Suppressor macrophage (primary cell): Measurements from ENCODE around the gene EEF2KMT.
A peak's percentile ranks its signal among the peaks of the same experiment; 100 is the strongest.
"Not testable (repeated sequence)": the region's sequence is repeated elsewhere in the genome, so short reads cannot be mapped to it uniquely, and the experiment has no call there.

Experiments
- DNase-seq, 4 experiments: peaks; one replicate each; pipeline ENCODE4 v3.0.0-alpha.2; 2020 to 2022
- total RNA-seq, 17 experiments: gene quantifications; one replicate each; lab custom pipeline; 2026; ENCODE audit warnings: mixed read lengths in 6 of 17, inconsistent platforms in 3 of 17; lab: John Stamatoyannopoulos, UW

The EEF2KMT gene, protein sequence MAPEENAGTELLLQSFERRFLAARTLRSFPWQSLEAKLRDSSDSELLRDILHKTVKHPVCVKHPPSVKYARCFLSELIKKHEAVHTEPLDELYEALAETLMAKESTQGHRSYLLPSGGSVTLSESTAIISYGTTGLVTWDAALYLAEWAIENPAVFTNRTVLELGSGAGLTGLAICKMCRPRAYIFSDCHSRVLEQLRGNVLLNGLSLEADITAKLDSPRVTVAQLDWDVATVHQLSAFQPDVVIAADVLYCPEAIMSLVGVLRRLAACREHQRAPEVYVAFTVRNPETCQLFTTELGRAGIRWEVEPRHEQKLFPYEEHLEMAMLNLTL
- total RNA-seq = 1.6 to 14.2 (median 7.0) reads per million in 17 experiments

DNA sequence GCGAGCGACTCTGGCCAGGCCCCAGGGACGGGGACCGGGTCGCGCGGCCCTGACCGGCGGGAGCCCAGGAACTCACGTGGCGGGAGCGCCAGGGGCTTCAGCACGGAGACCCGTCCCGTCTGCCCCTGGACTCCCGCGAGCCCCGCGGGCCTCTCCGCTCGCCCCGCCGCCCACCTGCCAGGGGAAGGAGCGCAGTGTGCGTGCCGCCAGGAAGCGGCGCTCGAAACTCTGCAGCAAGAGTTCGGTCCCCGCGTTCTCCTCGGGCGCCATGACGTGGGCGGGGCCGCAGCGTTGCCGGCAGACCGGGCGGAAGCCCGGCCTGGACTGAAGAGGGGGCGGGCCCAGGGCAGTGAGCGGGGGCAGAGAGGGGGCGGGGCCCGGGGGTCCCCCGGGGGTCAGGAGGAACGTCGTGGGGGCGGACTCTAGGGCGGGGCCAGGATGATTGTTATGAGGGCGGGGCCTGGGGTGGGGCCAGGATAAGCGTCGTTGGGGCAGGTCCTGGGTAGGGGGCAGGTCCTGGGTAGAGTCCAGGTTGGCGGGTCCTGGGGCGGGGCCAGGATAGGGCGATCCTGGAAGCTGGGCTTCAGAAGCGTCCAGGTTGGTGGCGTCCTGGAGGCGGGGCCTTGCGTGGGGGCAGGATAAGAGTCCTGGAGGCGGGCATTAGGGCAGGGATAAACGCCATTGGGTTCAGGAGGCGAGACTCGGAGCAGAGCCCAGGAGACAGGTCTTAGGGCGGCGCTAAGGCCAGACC is at the start of gene EEF2KMT:
TSS of gene EEF2KMT (minus strand) at position 326 of the 751 bp plus-strand sequence. CDS start at position 270, 56 bp downstream.
- DNase-seq = peak; percentile 98 to 99 (median 99)

- DNase-seq = not testable (repeated sequence)
Measured at GRCh38 chr16:5144621-5144956, 47.0 kb upstream of the EEF2KMT start.

- DNase-seq = no peak
Measured at GRCh38 chr16:5143761-5144620, 46.4 kb upstream of the EEF2KMT start.

- not testable (repeated sequence) for DNase-seq
Measured at GRCh38 chr16:5140151-5140550, 42.6 kb upstream of the EEF2KMT start.

GRCh38 chr16:5134739-5135452 is 37.3 kb upstream of the EEF2KMT start:
- DNase-seq = peak in 1 of 4 experiments; percentile 4

DNA sequence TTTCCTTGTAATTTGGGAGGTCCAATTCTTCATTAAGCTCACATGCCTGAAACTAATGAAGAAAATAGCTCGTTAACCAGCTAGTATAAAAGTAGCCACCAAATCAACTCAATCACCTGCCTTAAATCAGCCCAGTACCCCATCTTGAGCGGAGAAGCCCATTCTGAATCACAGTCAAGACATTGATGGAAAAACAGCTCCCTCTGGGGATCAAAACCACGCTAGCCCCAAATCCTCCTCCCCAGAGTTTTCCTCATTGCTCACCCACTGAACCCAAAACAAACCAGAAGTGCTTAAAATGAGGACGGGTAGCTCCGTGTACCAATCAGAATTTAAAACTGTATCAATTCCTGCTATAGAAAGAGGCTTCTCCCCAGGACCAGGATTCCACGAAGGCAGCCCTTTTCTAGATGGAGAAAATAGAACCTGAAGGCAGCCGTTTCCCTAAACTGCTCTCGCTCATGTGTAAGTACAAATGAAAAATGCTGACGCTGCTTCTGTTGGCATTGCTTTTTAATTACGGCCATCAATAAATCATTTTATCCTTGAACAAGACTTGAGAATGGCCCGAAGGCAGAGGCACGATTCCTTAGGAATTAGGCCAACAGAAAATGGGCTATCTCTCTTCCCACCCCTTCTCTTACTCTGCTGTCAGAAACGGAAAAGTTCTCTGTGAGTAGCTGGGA is 35.5 kb upstream of the EEF2KMT start:
- DNase-seq = not testable (repeated sequence)

GRCh38 chr16:5131467-5132004 is 33.9 kb upstream of the EEF2KMT start:
- DNase-seq = not testable (repeated sequence)

DNA sequence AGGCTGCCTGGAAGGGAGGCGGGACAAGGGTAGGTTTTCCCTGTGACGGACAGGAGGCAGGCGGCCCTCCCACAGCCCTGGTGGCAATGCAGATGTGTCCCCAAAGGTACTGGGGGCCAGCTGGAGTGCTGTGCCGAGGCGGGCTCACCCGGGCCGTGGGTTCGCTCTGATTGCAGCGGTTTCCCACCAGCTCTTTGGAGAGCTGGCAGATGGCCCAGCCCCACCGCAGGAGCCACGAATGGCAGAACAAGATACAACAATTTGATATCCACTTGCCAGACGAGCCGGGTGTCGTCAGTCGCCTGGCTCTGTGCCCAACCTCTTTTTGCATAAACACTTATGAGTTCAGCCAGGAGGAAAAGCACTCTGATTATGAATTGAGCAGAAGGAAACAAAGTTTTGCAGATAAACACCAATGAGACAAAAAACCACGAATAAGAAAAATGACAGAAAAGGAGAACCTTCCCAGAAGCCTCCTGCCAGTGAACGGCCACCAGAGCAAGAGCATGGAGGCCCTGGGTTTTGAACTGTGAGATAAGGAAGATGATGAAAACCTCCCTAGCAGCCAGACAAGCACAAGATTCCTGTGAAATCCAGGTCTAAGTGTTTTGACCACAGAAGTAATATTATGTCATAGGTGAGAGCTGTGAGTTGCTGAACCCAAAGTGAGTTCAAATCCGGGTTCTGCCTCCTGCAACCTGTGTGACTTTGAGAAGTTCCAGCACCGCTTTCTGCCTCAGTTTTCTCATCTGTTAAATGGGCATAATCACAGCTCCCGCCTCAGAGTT is 19.9 kb upstream of the EEF2KMT start:
- not testable (repeated sequence) for DNase-seq

DNA sequence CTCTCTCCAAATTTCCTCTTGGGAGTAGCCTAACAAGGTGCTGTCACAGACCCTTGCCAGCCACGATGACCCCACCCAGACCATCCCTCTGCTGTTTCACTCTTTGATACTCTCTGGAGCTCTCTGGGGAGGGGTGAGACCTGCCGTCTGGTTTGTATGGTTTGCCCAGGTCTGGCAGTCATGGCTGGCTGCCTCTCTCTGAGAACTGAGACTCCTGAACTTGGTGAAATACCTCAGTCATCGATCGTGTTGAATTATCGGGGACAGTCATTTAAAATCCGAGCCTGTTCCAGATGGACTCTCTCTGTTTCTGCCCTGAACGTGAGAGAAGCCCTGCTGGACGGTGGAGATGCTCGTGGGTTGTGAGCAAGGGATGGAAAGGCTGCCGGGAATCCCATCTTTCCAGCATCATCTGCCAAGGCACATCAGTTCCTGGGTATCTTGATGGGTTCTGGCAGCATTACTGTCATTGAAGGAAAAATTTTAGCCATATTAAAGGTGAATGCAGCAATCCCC is 19.2 kb upstream of the EEF2KMT start:
- DNase-seq = not testable (repeated sequence)

- not testable (repeated sequence) for DNase-seq
Measured at GRCh38 chr16:5110933-5111332, 13.3 kb upstream of the EEF2KMT start.

GRCh38 chr16:5108505-5109158 is 11.0 kb upstream of the EEF2KMT start:
- no peak for DNase-seq

DNA sequence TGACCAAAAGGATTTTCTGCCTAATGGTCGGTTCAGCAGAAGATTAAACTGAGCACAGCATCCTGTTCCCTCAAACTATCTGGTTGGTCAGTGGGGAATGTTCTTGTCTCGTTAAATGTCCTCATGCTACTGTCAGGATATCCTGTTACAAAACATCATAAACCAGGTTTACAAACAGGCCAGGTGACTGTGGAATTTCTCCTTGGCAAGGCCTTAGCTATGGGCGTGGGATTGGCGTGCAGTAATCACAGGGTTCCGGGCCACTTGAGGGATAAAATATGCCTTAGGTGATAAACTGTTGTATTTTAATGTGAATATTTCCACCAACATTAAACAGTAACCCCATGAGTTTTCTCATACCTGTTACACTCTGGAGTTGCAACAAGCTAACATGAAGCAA is 7.4 kb upstream of the EEF2KMT start:
- DNase-seq = not testable (repeated sequence)

DNA sequence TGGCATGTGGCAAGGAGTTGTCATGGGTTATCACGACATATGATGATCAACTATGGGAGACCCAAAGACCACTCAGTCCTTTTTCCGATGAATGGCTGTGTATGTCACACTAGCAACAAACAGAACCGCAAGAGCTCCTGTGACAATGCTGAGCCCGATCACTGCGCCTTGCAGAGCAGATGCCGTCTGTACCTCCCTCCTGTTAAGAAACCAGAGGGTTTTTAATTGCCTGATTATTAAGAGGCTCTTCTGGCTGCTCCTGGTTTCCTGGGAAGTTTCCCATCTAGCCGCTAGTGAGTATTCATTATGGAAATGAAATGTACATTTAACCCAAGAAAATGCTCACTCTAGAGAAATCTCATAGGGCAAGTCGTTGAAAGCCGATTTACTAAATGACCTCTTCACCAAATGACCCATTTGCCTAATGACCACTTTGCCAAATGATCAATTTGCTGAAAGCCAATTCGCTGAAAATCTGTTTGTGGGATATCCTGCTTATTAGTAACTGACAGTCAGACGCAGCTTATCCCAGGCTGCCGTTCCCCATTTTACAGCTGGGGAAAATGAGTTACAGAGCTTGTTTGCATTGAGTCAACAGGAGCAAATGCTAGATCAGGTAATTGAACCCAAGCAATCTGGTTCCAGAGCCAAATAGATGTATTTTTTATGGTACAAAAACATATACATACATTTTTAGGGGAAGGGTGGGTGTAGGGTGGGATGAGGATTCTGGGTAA is 5.9 kb upstream of the EEF2KMT start:
- DNase-seq = not testable (repeated sequence)

- not testable (repeated sequence) for DNase-seq
Measured at GRCh38 chr16:5099174-5099573, 1.6 kb upstream of the EEF2KMT start.

DNA sequence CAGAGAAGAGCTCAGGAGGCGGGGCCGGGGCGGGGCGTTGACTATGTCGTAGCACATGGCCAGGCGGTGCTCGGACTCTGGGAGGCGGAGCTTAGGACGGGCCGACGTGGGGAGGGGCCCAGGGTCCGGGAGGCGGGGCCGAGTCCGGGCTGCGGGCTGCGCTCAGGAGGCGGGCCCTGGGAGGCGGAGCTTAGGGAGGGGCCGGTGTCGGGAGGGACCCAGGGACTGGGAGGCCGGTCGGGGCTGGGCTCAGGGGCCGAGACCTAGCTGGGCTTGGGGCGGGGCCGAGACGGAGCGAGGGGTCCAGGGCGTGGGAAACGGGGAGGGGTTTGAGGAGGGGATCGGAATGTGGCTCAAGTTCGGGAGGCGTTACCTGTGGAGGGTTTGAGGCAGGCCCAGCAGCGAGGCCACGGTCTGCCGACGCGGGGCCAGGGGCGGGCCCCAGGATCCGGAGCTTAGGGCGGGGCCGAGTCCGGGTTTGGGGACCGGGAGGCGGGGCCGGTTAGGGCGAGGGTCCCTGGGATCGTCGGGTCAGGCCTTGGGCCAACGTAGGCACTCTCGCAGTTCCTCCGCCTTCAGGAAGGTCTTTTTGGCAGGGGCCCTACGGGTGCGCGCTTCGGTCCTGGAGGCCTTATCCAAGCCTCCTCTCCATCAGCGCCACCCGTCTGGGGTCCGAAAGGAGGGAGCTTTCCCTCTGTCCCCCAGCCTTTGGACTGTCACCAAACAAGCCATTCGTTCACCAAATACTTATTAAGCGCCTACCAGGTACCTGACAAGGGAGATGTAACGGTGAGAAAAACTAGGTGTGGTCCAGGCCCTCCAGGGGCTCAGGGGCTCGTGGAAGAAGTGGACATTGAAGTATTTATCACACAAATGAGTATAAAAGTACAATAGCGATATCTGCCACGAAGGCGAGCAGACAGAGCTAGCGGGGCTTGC is 895 bp upstream of the EEF2KMT start:
- peak; percentile 37 to 79 (median 57) for DNase-seq

- peak; percentile 15 to 42 (median 25) for DNase-seq
Measured at GRCh38 chr16:5097061-5097469, 530 bp downstream of the EEF2KMT start.

- not testable (repeated sequence) for DNase-seq
Measured at GRCh38 chr16:5096437-5097060, 1.0 kb downstream of the EEF2KMT start.
